ENCODE results near the gene NFIB. TPM values are rescaled to one million over a fixed set of nuclear protein-coding genes. Genes with fewer than 3 reads are reported as not detected.

NFIB gene
- polyA plus RNA-seq, 3 donors = not detected

GRCh38 chr9:14131356-14132088 is 182.4 kb downstream of the NFIB start:
- Histone ChIP-seq H3K4me2 (replicated peaks; ENCODE audit: extremely low read depth, low read length, poor library complexity, severe bottlenecking) (no peak overlapping the region), H4K20me1 (ENCODE audit: insufficient read depth, low read length) (no peaks in the 10 kb centered on the region), H3K4me1 (ENCODE audit: control insufficient read depth in 1 of 2, insufficient read depth in 2 of 2, low read length in 2 of 2) (no peaks in the 10 kb centered on the region), H3K36me3 (replicated peaks in 1 of 2; ENCODE audit: control insufficient read depth in 1 of 2, insufficient read depth in 2 of 2, low read length in 2 of 2) (no peaks in the 10 kb centered on the region), H3K9me3 (replicated peaks in 1 of 2; ENCODE audit: control insufficient read depth in 1 of 2, insufficient read depth in 1 of 2, low read length in 2 of 2) (no peaks in the 10 kb centered on the region), H2AFZ (ENCODE audit: insufficient read depth, low read depth, low read length, poor library complexity, severe bottlenecking) (no peak overlapping the region), H3K4me3 (replicated peaks in 1 of 3; ENCODE audit: low read depth in 2 of 3, low read length in 3 of 3) (no peak overlapping the region), H3K79me2 (ENCODE audit: insufficient read depth, low read length) (no peaks in the 10 kb centered on the region), H3K27me3 (ENCODE audit: control insufficient read depth in 2 of 2, insufficient read depth in 2 of 2, low read length in 2 of 2) (no peaks in the 10 kb centered on the region), H3K9ac (ENCODE audit: insufficient read depth, low read length, poor library complexity, severe bottlenecking) (no peak overlapping the region), H3K27ac (ENCODE audit: low read depth in 1 of 2, low read length in 2 of 2) (no peak overlapping the region)
- no peaks in the 10 kb centered on the region for H3K27me3 Mint-ChIP-seq (ENCODE audit: low read depth in 3 of 3)
- H3K4me1 Mint-ChIP-seq = no peaks in the 10 kb centered on the region
- WGBS (ENCODE audit: insufficient coverage) = 87% methylated on average over 5 of the region's 11 CpGs
- intact Hi-C loops (cut with micrococcal nuclease) = no loop called here
- H3K9me3 Mint-ChIP-seq = peaks cover 0 to 11% (median 3%) of the 10 kb centered on the region in 7 donors
- DNase-seq = no peak
- no peak overlapping the region for H3K27ac Mint-ChIP-seq
- no peak for TF ChIP-seq CTCF (IDR thresholded peaks at IDR 0.05)
- no peak overlapping the region for H3K4me3 Mint-ChIP-seq
- H3K36me3 Mint-ChIP-seq = no peaks in the 10 kb centered on the region

- H3K9ac ChIP-seq (ENCODE audit: insufficient read depth, low read length, poor library complexity, severe bottlenecking) = no peak overlapping the region
- WGBS (ENCODE audit: insufficient coverage) = no CpG with 5 or more reads among the region's 1 CpG
- no peaks in the 10 kb centered on the region for H3K4me1 ChIP-seq (ENCODE audit: control insufficient read depth in 1 of 2, insufficient read depth in 2 of 2, low read length in 2 of 2)
- H3K27ac Mint-ChIP-seq = no peak overlapping the region
- H4K20me1 ChIP-seq (ENCODE audit: insufficient read depth, low read length) = no peaks in the 10 kb centered on the region
- no peaks in the 10 kb centered on the region for H3K79me2 ChIP-seq (ENCODE audit: insufficient read depth, low read length)
- no peak overlapping the region for H2AFZ ChIP-seq (ENCODE audit: insufficient read depth, low read depth, low read length, poor library complexity, severe bottlenecking)
- no peaks in the 10 kb centered on the region for H3K9me3 ChIP-seq (replicated peaks in 1 of 2; ENCODE audit: control insufficient read depth in 1 of 2, insufficient read depth in 1 of 2, low read length in 2 of 2)
- intact Hi-C loops (cut with micrococcal nuclease) = no loop called here
- DNase-seq = no peak
- H3K4me3 ChIP-seq (replicated peaks in 1 of 3; ENCODE audit: low read depth in 2 of 3, low read length in 3 of 3) = no peak overlapping the region
- H3K27me3 ChIP-seq (ENCODE audit: control insufficient read depth in 2 of 2, insufficient read depth in 2 of 2, low read length in 2 of 2) = no peaks in the 10 kb centered on the region
- TF ChIP-seq CTCF (IDR thresholded peaks at IDR 0.05) = no peak
- no peaks in the 10 kb centered on the region for H3K36me3 ChIP-seq (replicated peaks in 1 of 2; ENCODE audit: control insufficient read depth in 1 of 2, insufficient read depth in 2 of 2, low read length in 2 of 2)
- no peak overlapping the region for H3K27ac ChIP-seq (ENCODE audit: low read depth in 1 of 2, low read length in 2 of 2)
- peaks cover 0 to 10% (median 0%) of the 10 kb centered on the region in 7 donors for H3K9me3 Mint-ChIP-seq
- H3K27me3 Mint-ChIP-seq (ENCODE audit: low read depth in 3 of 3) = no peaks in the 10 kb centered on the region
- no peaks in the 10 kb centered on the region for H3K4me1 Mint-ChIP-seq
- H3K4me2 ChIP-seq (replicated peaks; ENCODE audit: extremely low read depth, low read length, poor library complexity, severe bottlenecking) = no peak overlapping the region
- no peaks in the 10 kb centered on the region for H3K36me3 Mint-ChIP-seq
- H3K4me3 Mint-ChIP-seq = no peak overlapping the region
Observed at GRCh38 chr9:14127656-14128055, 186.3 kb downstream of the NFIB start.

Measured in CD14-positive monocyte (primary cell).